Stimulated activated CD4-positive, alpha-beta T cell treated with anti-CD3 and anti-CD28 coated beads, Interleukin-2, amount 100 ng/mL, for 4 hours (primary cell): ENCODE measurements around the gene SP2.
"Not testable (repeated sequence)": the region's sequence is repeated elsewhere in the genome, so short reads cannot be mapped to it uniquely, and the experiment has no call there.

Experiments
- DNase-seq: peaks from one replicate; pipeline ENCODE4 v3.0.0-alpha.2; 2020; ENCODE audit warnings: low read depth

Gene SP2

GRCh38 chr17:47918991-47919390 is 23.0 kb downstream of the SP2 start:
- DNase-seq: no peak

GRCh38 chr17:47919889-47920288 is 23.9 kb downstream of the SP2 start:
- not testable (repeated sequence) for DNase-seq

GRCh38 chr17:47924785-47925677 is 29.0 kb downstream of the SP2 start:
- DNase-seq: no peak

DNA sequence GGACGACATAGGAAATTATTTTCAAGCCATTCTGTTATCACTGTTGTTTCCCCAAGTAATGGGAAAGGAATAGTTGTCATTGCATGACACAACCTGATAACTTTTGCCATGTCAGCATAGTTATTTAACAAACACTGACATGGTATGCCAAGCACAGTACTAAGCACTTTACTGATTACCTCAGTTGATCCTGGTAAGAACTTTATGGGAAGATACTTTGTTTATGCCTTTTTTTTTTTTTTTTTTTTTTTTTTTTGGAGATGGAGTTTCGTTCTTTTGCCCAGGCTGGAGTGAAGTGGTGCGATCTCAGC is 29.6 kb downstream of the SP2 start:
- DNase-seq: no peak

- DNase-seq: no peak
Observed at GRCh38 chr17:47927821-47928400, 31.9 kb downstream of the SP2 start.

DNA sequence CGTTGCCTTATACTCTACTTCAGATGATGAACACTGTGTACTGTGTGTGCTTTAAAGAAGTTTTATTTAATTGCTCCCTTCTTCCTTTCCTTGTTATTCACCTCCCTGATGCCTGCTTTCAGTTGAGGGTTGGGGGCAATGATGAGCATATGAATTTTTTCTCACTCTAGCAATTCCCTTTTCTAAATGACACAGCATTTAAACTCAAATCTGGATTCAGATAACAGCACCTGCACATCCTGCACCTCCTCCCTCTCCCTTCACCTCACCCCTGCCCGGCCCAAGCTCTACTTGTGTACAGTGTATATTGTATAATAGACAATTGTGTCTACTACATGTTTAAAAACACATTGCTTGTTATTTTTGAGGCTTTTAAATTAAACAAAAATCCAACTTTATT is 32.4 kb downstream of the SP2 start:
- no peak for DNase-seq

GRCh38 chr17:47929218-47930000 is 33.4 kb downstream of the SP2 start:
- DNase-seq: no peak

DNA sequence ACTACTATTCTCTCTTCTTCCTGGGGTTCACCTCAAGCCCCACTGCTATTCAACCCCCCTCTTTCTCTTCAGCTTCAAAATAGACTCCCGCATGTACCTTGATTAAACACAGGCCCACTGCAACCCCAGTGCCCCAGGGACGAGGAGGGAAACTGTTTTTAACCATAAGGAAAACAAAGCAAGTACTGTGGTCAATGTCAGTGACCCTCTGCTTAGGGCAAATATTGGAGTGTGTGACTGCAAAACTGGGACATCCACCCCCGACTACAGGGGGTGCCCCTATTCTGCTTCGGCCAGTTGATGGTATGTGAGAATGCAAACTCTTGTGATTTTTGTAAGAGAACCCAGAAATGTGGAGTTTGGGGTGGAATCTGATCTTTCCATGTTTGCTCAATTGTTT is 35.8 kb downstream of the SP2 start:
- no peak for DNase-seq

- no peak for DNase-seq
Observed at GRCh38 chr17:47934856-47935255, 38.8 kb downstream of the SP2 start.

DNA sequence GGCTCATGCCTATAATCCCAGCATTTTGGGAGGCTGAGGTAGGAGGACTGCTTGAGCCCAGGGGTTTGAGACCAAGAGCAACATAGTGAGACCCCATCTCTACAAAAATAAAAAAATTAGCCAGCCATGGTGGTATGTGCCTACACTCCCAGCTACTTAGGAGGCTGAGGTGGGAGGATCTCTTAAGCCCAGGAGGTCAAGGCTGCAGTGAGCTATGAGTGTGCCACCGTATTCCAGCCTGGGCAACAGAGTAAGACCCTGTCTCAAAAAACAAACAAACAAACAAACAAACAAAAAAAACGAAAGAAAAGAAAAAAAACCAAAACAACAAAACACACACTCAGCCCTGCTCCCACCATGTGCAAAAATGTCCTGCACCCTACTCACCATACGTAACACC is 39.4 kb downstream of the SP2 start:
- DNase-seq: not testable (repeated sequence)

DNA sequence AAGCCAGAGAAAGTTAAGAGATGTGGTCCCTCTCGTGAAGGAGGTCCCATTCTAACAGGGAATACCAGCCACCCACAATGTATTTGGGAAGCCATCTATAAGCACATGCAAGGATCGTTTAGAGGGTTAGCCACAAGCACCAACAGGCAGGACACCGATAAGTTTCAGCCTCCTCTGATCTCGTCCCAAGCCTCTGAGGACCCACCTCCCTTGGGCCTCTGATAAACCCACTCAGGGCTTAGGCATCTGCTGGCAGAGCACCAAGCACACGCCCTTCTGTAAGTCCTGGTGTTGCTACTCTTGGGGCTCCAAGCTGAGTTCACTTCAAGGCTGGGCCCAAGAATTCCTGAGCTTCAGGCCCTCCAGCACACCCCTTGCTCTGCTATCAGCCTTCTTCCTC is 39.9 kb downstream of the SP2 start:
- no peak for DNase-seq

DNA sequence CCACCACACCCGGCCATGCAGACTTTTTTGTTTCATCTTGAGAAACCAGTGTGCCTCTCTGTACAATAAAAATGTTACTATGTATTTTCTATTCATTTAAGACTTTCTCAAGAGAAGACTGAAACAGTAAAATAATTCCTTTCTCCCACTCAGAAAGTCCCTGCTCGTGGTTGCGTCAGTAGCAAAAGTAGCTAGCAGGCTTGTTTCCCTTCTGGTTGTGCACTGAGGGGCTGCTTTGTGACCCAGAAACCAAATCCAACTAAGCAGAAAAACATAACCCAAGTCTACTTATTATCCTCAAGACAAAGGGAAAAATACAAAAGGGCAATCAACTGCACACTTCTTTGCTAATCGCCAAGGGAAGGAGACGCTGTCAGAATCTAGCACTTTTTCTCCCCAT is 41.9 kb downstream of the SP2 start:
- DNase-seq: no peak

DNA sequence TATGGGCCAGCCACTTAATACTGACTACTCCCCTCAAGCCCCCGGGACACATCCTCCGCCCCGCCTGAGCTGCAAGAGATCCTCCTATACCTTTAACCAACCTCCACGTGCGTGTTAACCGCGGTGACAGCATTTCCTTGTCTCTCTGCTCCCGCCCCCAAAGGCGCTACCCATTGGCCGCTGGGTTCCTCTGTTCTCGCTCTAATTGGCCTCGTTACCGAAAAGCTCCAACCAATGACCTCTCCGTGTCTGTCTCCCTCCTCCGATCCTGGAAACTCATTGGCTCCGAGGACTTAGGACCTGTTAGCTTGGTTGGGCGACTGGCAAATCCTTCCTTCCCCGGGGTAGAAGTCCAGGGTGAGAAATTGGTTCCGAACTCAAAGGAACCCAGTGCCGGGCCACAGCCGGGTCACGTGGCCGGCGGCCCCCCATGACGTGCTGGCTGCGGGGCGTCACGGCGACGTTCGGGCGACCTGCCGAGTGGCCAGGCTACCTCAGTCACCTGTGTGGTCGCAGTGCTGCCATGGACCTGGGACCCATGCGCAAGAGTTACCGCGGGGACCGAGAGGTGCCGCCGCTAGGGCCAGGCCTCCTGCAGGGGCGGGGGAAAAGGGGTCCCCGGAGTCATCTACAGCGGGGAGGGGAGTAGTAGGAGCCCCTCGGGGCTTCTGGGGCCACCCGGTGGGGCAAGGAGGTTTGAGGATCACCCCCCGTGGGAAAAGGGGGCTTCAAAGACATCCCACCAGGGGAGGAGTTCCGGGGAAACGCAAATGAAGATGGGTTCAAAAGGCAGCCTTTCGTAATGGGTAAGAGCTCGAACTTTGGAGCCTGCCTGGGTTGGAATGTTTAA is 45.4 kb downstream of the SP2 start, which contains the start of gene PNPO:
Gene PNPO (plus strand): TSS at position 326 of the 850 bp plus-strand sequence. CDS start 105 bp downstream, at position 431.
- DNase-seq: peak; percentile 94

DNA sequence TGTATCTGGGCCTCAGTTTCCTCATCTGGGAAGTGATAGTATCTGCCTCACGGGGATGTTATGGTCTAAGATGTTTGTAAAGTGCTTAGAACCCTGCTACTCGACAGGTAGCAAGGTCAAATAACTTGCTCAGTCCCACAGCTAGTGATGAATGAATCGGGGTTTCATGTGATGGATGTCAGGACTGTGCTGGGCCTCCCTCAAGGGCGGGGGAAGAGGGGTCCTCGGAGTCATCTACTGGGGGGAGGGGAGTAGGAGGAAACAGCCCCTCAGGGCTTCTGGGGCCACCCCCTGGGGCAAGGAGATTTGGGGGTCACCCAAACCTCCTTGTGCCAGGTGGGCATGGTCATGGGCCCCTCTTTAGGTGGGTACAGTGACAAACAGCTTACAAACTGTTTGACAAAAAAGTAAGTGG is 46.1 kb downstream of the SP2 start:
- no peak for DNase-seq

GRCh38 chr17:47942568-47942967 is 46.5 kb downstream of the SP2 start:
- DNase-seq: no peak

DNA sequence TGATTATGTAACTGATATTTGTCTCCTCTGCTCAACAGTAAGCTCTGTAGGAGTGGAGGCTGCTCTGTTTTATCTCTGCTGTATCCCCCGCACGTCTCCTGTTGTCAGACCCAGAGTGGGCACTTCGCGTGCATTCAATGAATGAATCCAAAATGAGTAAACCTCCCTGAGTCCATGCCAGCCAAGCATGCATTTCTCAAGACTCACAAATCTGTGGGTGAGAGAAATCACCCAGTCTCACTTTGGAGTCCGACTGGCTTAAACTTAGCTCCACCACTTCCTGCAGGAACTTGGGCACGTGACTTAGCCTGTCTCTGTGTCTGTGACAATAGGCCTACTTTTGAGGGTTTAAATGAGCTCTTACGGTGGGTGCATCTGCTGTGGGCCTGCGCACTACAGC is 49.0 kb downstream of the SP2 start:
- DNase-seq: no peak

DNA sequence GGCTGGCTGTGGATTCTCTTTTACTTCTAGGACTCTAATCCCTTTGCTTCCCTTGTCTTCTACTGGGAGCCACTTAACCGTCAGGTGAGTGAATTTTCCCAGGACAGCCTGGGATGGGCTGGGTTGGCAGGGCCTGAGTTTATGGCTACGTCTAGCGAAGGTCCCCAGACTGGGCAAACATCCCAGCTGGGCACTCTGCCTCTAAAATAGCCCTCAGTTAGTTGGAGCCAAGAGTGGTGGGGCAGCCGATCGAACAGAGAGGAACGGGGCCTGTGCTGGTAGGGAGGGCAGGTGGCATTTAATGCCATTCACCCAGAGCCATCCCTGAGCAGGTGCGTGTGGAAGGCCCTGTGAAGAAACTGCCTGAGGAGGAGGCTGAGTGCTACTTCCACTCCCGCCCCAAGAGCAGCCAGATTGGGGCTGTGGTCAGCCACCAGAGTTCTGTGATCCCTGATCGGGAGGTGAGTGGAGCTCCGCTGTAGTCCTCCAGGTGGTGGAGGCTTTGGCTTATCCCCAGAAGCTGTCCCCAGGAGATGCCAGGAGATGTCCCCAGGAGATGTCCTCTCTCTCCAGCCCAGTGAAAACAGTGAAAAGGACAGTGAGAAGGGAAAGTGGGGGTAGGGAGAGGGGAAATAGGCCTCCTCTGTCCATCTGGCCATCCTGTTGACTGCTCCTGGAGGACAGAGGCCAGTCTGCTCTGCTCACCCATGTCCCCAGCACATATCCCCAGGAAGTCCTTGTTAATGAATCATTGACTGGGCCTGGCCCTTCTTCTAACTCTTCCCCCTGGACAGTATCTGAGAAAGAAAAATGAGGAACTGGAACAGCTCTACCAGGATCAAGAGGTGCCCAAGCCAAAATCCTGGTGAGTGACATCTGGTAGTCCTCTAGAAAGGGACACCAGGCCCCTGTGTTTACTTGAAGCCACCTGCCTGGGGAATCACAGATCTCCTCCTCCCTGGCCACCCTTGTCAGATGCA is 49.8 kb downstream of the SP2 start:
- DNase-seq: no peak

DNA sequence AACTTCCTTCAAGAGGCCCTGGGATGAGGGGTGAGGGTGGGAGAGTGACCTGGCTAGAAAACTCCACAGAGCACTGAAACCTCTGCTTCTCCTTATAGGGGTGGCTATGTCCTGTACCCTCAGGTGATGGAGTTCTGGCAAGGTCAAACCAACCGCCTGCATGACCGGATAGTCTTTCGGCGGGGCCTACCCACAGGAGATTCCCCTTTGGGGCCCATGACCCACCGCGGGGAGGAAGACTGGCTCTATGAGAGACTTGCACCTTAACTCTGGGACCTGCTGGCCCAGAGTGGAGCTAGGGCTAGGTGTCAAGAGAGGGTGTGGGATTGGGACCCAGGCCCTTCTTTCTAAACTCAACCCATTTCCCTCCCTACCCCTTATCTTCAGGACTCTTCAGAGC is 50.5 kb downstream of the SP2 start:
- DNase-seq: no peak

DNA sequence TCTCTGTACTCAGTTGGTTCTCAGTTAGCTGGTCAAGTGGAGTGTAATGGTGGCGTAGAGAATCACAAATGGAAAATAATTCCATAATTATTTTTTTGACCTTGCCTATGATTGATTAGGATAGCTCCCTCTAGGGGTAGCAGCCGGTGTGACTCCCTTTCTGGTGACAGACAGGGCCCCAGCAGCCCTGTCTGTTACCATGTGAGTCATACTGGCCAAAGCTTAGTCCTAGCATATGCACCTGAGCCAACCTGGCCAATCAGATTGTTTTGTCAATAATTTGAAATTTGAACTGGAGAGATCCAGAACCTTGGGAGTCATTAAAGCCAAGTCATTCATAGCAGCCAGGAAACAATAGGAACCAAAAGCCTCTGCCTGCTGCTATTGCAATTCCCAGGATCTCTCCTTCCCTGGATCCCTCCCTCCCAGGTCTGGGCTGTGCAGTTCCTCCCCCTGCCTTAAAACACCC is 50.9 kb downstream of the SP2 start:
- DNase-seq: peak; percentile 66

DNA sequence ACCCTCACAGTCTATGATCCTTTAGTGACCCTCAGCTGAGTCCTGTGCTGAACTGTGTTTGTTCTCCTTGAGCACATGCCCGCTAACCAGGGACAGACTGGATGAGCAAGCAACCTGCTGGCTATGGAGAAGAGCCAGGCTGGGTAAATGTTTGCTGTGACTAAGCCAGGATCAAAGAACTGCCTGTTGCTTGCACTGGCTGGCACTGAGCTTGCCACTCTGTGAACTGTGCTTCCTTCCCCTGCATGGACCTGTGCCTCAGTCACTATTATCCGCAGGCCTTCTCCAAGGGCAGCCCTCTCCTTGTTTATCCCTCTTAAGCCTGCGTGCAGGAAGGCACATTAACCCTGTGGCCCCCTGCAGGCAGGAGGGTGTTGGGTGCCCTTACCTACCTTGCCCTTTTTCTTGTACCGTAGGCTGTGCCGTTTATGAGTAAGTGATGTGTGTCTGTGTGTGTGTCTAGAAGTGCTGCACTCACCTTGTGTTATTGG is 52.7 kb downstream of the SP2 start:
- DNase-seq: no peak
